GM04503 (cell line): ENCODE data around the gene MRPL49.
"Not testable (repeated sequence)": the region's sequence is repeated elsewhere in the genome, so short reads cannot be mapped to it uniquely, and the experiment has no call there.

ENCODE experiments used
- DNase-seq: peaks from one replicate; pipeline ENCODE4 v3.0.0-alpha.2; 2012; ENCODE audit warnings: low read depth

MRPL49 gene

GRCh38 chr11:65165410-65166317 lies 43.5 kb downstream of the MRPL49 start:
- no peak for DNase-seq

GRCh38 chr11:65166893-65167292 lies 44.8 kb downstream of the MRPL49 start:
- no peak for DNase-seq

DNA sequence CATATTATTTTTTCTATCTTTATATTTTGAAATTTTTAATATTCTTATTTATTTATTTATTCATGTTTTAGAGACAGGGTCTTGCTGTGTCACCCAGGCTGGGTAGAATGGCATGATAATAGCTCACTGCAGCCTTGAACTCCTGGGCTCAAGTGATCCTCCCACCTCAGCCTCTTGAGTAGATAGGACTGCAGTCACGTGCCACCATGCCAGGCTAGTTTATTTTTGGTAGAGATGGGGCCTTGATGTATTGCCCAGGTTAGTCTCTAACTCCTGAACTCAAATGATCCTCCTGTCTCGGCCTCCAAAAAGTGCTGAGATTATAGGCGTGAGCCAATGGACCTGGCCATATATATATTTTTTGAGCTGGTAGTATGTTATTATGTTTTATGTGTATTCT lies 45.5 kb downstream of the MRPL49 start:
- DNase-seq: no peak

- DNase-seq: no peak
Measured at GRCh38 chr11:65169164-65169641, 47.1 kb downstream of the MRPL49 start.

DNA sequence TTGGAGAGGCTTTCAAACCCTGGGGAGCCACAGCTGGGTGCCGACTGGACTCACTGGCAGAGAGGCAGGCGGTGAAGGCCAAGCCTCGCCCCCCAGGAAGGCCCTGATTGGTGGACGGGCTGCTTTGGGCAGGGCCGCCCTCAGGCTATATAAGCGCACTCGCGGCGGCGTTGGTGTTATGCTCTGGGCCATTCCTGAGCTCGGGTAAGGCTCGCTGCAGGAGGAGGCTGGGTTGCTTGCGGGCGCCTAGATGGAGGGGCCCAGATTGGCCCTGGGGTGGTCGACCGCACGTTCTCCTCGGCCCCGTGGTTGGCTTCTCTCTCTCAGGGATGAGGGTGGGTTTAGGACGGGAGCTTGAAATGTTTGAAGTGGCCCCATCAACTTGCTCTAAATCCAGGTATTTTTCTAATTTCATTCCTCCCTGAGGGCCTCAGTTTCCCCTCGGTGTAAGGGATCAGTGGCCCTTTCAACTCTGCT lies 48.0 kb downstream of the MRPL49 start, which contains the start of gene SPDYC:
Gene SPDYC (plus strand): TSS at position 176 of the 477 bp plus-strand sequence. CDS start 1,125 bp downstream, outside the sequence.
- no peak for DNase-seq

DNA sequence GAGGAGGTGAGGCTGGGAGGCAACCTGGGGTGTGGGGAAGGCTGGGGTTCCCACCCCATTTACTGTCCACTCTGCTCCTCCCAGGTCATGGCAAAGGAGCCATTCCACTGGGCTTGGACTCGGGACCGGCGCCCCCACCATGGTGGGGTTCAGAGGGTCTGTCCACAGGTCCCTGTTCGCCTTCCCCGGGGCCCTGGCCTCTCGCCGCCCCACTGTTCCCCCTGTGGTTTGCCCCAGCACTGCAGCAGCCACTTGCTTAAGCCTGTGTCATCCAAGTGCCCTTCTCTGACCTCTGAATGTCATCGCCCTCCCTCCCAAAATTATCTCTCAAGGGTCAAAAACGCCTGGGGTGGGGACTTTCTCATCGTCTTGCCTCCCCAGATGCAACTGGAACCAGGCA lies 50.5 kb downstream of the MRPL49 start:
- no peak for DNase-seq

- DNase-seq: not testable (repeated sequence)
Measured at GRCh38 chr11:65174571-65175010, 52.5 kb downstream of the MRPL49 start.
